GM12874 (cell line): ENCODE results near the gene WDR37.

Experiments
- TF ChIP-seq, protein P1 (sequence below): IDR thresholded peaks from 2 replicates; pipeline ENCODE4 v1.5.1; 2011; ENCODE audit warnings: low read depth, mild to moderate bottlenecking, control low read depth, low read length, moderate library complexity; ENCODE audit not compliant: insufficient read depth

WDR37 gene

GRCh38 chr10:1130995-1131790, 75.0 kb downstream of the WDR37 start:
- TF ChIP-seq, protein P1, sequence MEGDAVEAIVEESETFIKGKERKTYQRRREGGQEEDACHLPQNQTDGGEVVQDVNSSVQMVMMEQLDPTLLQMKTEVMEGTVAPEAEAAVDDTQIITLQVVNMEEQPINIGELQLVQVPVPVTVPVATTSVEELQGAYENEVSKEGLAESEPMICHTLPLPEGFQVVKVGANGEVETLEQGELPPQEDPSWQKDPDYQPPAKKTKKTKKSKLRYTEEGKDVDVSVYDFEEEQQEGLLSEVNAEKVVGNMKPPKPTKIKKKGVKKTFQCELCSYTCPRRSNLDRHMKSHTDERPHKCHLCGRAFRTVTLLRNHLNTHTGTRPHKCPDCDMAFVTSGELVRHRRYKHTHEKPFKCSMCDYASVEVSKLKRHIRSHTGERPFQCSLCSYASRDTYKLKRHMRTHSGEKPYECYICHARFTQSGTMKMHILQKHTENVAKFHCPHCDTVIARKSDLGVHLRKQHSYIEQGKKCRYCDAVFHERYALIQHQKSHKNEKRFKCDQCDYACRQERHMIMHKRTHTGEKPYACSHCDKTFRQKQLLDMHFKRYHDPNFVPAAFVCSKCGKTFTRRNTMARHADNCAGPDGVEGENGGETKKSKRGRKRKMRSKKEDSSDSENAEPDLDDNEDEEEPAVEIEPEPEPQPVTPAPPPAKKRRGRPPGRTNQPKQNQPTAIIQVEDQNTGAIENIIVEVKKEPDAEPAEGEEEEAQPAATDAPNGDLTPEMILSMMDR: no peak

DNA sequence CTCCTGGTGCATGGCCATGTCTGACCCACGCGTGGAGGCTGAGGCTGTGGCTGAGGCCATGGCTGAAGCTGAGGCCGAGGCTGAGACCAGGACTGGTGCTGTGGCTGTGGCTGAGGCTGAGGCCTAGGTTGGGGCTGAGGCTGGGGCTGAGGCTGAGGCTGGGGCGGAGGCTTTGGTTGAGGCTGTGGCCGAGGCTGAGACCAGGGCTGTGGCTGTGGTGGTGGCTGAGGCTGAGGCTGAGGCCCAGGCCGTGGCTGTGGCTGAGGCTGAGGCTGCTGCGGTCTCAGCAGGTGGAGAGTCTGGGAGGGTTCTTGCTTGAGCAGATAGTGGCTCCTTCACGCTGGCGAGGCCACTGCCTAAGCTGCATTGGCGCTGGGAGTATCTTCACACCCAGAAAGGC, 76.4 kb downstream of the WDR37 start:
- TF ChIP-seq, protein P1: no peak

GRCh38 chr10:1133495-1134045, 77.4 kb downstream of the WDR37 start:
- TF ChIP-seq, protein P1: no peak

DNA sequence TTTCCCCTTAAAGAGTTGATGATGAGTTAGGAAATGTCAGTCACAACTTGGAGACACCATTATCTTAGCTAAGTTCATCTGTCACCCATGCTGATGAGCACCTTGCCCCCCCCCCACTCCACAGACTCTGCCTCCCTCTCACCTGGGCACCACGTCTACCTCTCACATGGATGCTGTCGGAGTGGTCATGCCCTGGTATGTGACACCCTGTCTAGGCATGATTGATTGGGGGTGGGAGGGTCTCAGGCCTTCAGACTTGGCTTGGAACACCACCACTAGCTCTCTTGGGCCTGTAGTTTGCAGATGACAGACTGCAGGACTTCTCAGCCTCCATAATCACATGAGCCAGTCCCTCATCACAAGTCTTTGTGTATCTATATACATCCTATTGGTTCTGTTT, 78.0 kb downstream of the WDR37 start:
- TF ChIP-seq, protein P1: no peak

DNA sequence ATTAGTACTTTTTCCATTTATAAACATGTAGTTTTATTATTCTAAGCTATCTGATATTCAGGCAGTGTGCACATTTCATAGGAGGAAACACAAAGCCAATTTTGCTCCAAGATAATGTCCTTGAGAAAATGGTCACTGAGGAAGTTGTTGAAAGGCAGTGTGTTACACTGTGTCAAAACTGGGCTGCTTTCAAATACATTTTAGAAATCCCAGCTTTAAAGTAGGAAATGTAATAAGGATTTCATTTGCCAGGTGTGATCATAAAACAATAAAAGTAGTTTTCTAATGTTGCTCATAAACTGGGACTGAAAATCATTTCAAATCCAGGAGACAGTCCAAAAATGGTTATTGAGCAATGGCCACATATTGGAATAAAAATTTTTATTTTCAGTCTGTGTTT, 80.1 kb downstream of the WDR37 start:
- TF ChIP-seq, protein P1: no peak

DNA sequence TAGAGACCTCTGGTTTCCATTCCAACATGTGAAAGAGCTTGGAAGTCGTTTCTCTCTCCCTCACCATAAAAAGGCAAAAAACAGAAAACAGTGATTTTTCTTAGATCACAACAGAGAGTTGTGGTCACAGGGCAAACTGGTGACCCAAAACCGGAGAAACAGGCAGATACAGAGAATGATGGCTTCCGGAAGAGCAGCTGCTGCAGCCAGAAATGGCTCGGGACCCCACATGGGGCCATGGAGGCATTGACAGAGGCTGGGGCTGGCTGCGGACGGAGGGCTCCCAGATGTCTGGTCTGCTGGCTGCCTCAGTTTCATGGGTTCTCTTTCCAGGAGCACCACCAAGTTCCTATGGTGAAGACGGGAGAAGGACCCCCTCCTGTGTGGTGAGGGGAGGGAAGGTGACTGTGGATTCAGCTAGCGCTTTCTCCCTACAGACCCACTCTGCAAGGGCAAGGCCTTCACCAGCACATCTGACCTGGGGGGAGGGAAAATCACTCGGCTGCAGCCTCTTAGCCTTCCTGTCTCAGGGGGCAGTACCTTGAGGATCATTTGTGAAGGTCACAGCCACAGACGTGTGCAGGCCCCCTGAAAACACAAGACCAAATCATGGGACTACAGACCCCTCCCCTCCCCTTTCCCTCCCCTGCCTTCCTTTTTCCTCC, 81.4 kb downstream of the WDR37 start:
- TF ChIP-seq, protein P1: no peak

GRCh38 chr10:1138529-1138928, 82.3 kb downstream of the WDR37 start:
- TF ChIP-seq, protein P1: no peak
